ENCODE data around the gene SOX18. TPM values are rescaled to one million over a fixed set of nuclear protein-coding genes. Genes with fewer than 3 reads are reported as not detected.

SOX18 gene
- total and polyA plus RNA-seq, 2 of the 8 experiments (the other 6 are each of a cell fraction or from before 2014, with no cell fraction given), result 0.09 TPM; not detected in 1

GRCh38 chr20:64011366-64011779, 38.1 kb downstream of the SOX18 start:
- H3K56ac ChIP-seq (replicated peaks; ENCODE audit: insufficient read length, low read depth, low read length), result no peak overlapping the region
- H3K23ac ChIP-seq (ENCODE audit: insufficient read length), result no peak overlapping the region
- no peak overlapping the region for H3K9ac ChIP-seq (replicated peaks in 1 of 4; ENCODE audit: extremely low read depth in 1 of 4, low read depth in 3 of 4, low read length in 3 of 4)
- no peaks in the 10 kb centered on the region for H3K27me3 ChIP-seq (replicated peaks in 1 of 4; ENCODE audit: control insufficient read depth in 3 of 4, extremely low read depth in 1 of 4, insufficient read depth in 3 of 4, low read length in 3 of 4)
- H2AK5ac ChIP-seq (ENCODE audit: low read depth, low read length), result no peak overlapping the region
- peaks cover 6% of the 10 kb centered on the region; the same call in 1 of the 2 replicates for H3K79me1 ChIP-seq (ENCODE audit: low read depth, low read length)
- H2BK120ac ChIP-seq (replicated peaks; ENCODE audit: low read depth, low read length), result no peak overlapping the region
- POLR2A ChIA-PET (ENCODE audit: partially characterized antibody), result no interaction called here
- 94% methylated on average over 16 of the region's 16 CpGs; no CpG with 5 or more reads in 1 of the 2 experiments for WGBS, 2 experiments (ENCODE audit: extremely low coverage in 1 of 2, insufficient coverage in 1 of 2, insufficient read length in 1 of 2, insufficient replicate concordance in 2 of 2, low coverage in 1 of 2, low lambda C conversion rate in 2 of 2, missing lambda C conversion rate in 1 of 2)
- no peak overlapping the region for H3K27ac ChIP-seq (ENCODE audit: low read depth, low read length)
- H4K8ac ChIP-seq (ENCODE audit: extremely low read depth, insufficient read depth, low read length), result no peak overlapping the region
- H2BK5ac ChIP-seq (ENCODE audit: low read depth, low read length), result no peak overlapping the region
- no peak overlapping the region for H3K18ac ChIP-seq (ENCODE audit: extremely low read depth, low read length)
- DNase-seq (ENCODE audit: low read depth in 1 of 2, low spot score in 2 of 2) (no peak), FAIRE-seq (no peak)
- peaks cover 14 to 38% (median 28%) of the 10 kb centered on the region in 4 experiments; a peak in 7 of 8 replicates for H3K36me3 ChIP-seq (ENCODE audit: control insufficient read depth in 2 of 4, insufficient read depth in 4 of 4, low read length in 3 of 4)
- H2BK20ac ChIP-seq (ENCODE audit: low read length), result no peak overlapping the region
- H4K91ac ChIP-seq (replicated peaks; ENCODE audit: insufficient read length, low read length), result no peak overlapping the region
- no peaks in the 10 kb centered on the region for H3K4me1 ChIP-seq (replicated peaks in 1 of 4; ENCODE audit: control insufficient read depth in 3 of 4, insufficient read depth in 4 of 4, low read length in 3 of 4)
- H2BK15ac ChIP-seq (ENCODE audit: low read length), result no peak overlapping the region
- CTCF ChIA-PET (ENCODE audit: partially characterized antibody), result interaction anchor here (0.7 to 1.0 kb wide), 2 partner anchors 9 to 59 kb away, joined by 3 to 4 read pairs; no protein-coding TSS in a partner anchor
- H2AFZ ChIP-seq (ENCODE audit: low read length), result no peak overlapping the region
- H3K9me3 ChIP-seq (ENCODE audit: insufficient read depth in 2 of 2, low read depth in 1 of 2, low read length in 1 of 2), result no peaks in the 10 kb centered on the region
- H4K5ac ChIP-seq (ENCODE audit: insufficient read length, low read depth, low read length), result no peak overlapping the region
- no peak overlapping the region for H3K14ac ChIP-seq (ENCODE audit: insufficient read length)
- peaks cover 0 to 5% of the 10 kb centered on the region in 2 experiments; a peak in 2 of 4 replicates for H3K79me2 ChIP-seq (ENCODE audit: control insufficient read depth in 1 of 2, insufficient read depth in 2 of 2, low read length in 2 of 2)
- peaks cover 4 to 8% of the 10 kb centered on the region in 2 experiments for H4K20me1 ChIP-seq (replicated peaks in 1 of 2; ENCODE audit: control insufficient read depth in 1 of 2, insufficient read depth in 2 of 2, low read length in 2 of 2)
- no peak overlapping the region for H3K4me2 ChIP-seq (ENCODE audit: insufficient read depth in 1 of 2, low read depth in 2 of 2, low read length in 2 of 2)
- no peak overlapping the region for H3K4ac ChIP-seq (replicated peaks; ENCODE audit: insufficient read length, low read depth, low read length)
- H2BK12ac ChIP-seq (ENCODE audit: low read depth, low read length), result no peak overlapping the region
- H3K23me2 ChIP-seq (ENCODE audit: low read depth, low read length), result no peaks in the 10 kb centered on the region
- H3K4me3 ChIP-seq (ENCODE audit: extremely low read depth in 1 of 4, insufficient read depth in 2 of 4, low read depth in 3 of 4, low read length in 4 of 4), result no peak overlapping the region
- TF ChIP-seq GTF2F1 (IDR thresholded peaks at IDR 0.05; ENCODE audit: borderline replicate concordance, low read depth, low read length), result no peak
- TF ChIP-seq YY1 (IDR thresholded peaks at IDR 0.05; ENCODE audit: low read depth, low read length), result no peak
- no peak for TF ChIP-seq MAFK (IDR thresholded peaks at IDR 0.05; ENCODE audit: low read depth, low read length)
- no peak for TF ChIP-seq TEAD4 (IDR thresholded peaks at IDR 0.05; ENCODE audit: low read depth, low read length)
- no peak for TF ChIP-seq SIRT6 (IDR thresholded peaks at IDR 0.05; ENCODE audit: low read length)
- no peak for TF ChIP-seq CHD2 (IDR thresholded peaks at IDR 0.05; ENCODE audit: low read length)
- TF ChIP-seq, protein P1, sequence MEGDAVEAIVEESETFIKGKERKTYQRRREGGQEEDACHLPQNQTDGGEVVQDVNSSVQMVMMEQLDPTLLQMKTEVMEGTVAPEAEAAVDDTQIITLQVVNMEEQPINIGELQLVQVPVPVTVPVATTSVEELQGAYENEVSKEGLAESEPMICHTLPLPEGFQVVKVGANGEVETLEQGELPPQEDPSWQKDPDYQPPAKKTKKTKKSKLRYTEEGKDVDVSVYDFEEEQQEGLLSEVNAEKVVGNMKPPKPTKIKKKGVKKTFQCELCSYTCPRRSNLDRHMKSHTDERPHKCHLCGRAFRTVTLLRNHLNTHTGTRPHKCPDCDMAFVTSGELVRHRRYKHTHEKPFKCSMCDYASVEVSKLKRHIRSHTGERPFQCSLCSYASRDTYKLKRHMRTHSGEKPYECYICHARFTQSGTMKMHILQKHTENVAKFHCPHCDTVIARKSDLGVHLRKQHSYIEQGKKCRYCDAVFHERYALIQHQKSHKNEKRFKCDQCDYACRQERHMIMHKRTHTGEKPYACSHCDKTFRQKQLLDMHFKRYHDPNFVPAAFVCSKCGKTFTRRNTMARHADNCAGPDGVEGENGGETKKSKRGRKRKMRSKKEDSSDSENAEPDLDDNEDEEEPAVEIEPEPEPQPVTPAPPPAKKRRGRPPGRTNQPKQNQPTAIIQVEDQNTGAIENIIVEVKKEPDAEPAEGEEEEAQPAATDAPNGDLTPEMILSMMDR (IDR thresholded peaks at IDR 0.05; ENCODE audit: control extremely low read depth in 1 of 3, insufficient read depth in 1 of 3, low read depth in 1 of 3, low read length in 3 of 3), result no peak
- no peak for TF ChIP-seq JUND (IDR thresholded peaks at IDR 0.05; ENCODE audit: low read length)
- TF ChIP-seq RBBP5 (IDR thresholded peaks at IDR 0.05; ENCODE audit: borderline replicate concordance, low read depth, low read length), result no peak
- no peak for TF ChIP-seq NANOG (IDR thresholded peaks at IDR 0.05; ENCODE audit: insufficient read depth, low read depth, low read length, poor library complexity, severe bottlenecking)
- no peak for TF ChIP-seq USF2 (IDR thresholded peaks at IDR 0.05; ENCODE audit: low read length)

All from H1 (cell line).